Parathyroid adenoma (tissue), 2 donors: ENCODE measurements around the gene ARMC2.
A peak's percentile ranks its signal among the peaks of the same experiment; 100 is the strongest.

ENCODE experiments used
- H2AFZ ChIP-seq: fragments of 300-600 bp; sonication (generic); one replicate; pipeline ENCODE4 v1.7.0; 2017; ENCODE audit warnings: antibody characterized with exemption, mild to moderate bottlenecking
- H3K27ac ChIP-seq: fragments of 300-600 bp; sonication (generic); one replicate; pipeline ENCODE4 v1.7.0; 2017
- H3K27me3 ChIP-seq: fragments of 300-600 bp; sonication (generic); one replicate; pipeline ENCODE4 v1.7.0; 2017; ENCODE audit warnings: low read length; ENCODE audit not compliant: control insufficient read depth, insufficient read depth
- H3K36me3 ChIP-seq: fragments of 300-600 bp; sonication (generic); one replicate; pipeline ENCODE4 v1.7.0; 2017; ENCODE audit warnings: low read length; ENCODE audit not compliant: control insufficient read depth, insufficient read depth
- H3K4me1 ChIP-seq: fragments of 300-600 bp; sonication (generic); one replicate; pipeline ENCODE4 v1.7.0; 2017; ENCODE audit warnings: control low read depth
- H3K4me2 ChIP-seq: fragments of 300-600 bp; sonication (generic); one replicate; pipeline ENCODE4 v1.7.0; 2017; ENCODE audit warnings: low read length
- H3K4me3 ChIP-seq: fragments of 300-600 bp; sonication (generic); one replicate; pipeline ENCODE4 v1.7.0; 2017; ENCODE audit warnings: low read depth, low read length
- H3K79me2 ChIP-seq: fragments of 300-600 bp; sonication (generic); one replicate; pipeline ENCODE4 v1.7.0; 2017; ENCODE audit warnings: control low read depth
- H3K9ac ChIP-seq: fragments of 300-600 bp; sonication (generic); one replicate; pipeline ENCODE4 v1.7.0; 2017; ENCODE audit warnings: mild to moderate bottlenecking
- H3K9me3 ChIP-seq: fragments of 300-600 bp; sonication (generic); one replicate; pipeline ENCODE4 v1.7.0; 2017; ENCODE audit warnings: low read length; ENCODE audit not compliant: control insufficient read depth
- CTCF ChIP-seq: fragments of 300-600 bp; sonication (generic); IDR thresholded peaks from one replicate; pipeline ENCODE4 v1.7.0; 2017; ENCODE audit warnings: antibody characterized with exemption, mild to moderate bottlenecking
- donor health status: primary hyperparathyroidism.

ARMC2 gene

DNA sequence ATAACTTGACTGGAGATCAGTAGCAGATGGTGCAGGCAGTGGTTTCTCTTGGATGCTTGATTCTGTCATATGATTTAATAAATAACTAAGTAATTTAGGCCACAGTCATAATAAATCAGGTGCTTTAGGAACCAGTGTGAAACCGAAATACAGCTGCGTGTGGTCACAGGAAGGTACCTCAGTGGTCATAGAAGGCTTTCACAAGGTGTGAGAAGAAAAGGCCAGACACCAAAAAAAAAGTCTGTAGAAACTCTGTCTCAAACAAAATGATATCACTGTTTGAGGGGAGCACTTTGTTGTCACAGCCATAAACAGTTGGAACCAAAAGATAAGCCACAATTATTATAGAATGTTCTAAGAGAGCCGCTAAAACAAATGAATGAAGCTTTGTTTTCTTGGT lies 56.5 kb downstream of the ARMC2 start:
- H3K27ac ChIP-seq: no peak overlapping the region
- H3K9me3 ChIP-seq: no peaks in the 10 kb centered on the region
- no peaks in the 10 kb centered on the region for H3K36me3 ChIP-seq
- no peaks in the 10 kb centered on the region for H3K4me1 ChIP-seq
- no peak overlapping the region for H3K9ac ChIP-seq
- H3K79me2 ChIP-seq: no peaks in the 10 kb centered on the region
- no peak overlapping the region for H2AFZ ChIP-seq
- H3K4me3 ChIP-seq: no peak overlapping the region
- H3K27me3 ChIP-seq: no peaks in the 10 kb centered on the region
- TF ChIP-seq CTCF: no peak
- no peak overlapping the region for H3K4me2 ChIP-seq

- no peaks in the 10 kb centered on the region for H3K9me3 ChIP-seq
- peaks cover 3% of the 10 kb centered on the region for H3K4me1 ChIP-seq
- no peaks in the 10 kb centered on the region for H3K36me3 ChIP-seq
- H3K27me3 ChIP-seq: no peaks in the 10 kb centered on the region
- no peak overlapping the region for H3K9ac ChIP-seq
- peak; percentile 46 for TF ChIP-seq CTCF
- H3K79me2 ChIP-seq: no peaks in the 10 kb centered on the region
- H3K27ac ChIP-seq: no peak overlapping the region
- no peak overlapping the region for H3K4me2 ChIP-seq
- no peak overlapping the region for H3K4me3 ChIP-seq
- H2AFZ ChIP-seq: no peak overlapping the region
Observed at GRCh38 chr6:108914235-108915022, 66.2 kb downstream of the ARMC2 start.

DNA sequence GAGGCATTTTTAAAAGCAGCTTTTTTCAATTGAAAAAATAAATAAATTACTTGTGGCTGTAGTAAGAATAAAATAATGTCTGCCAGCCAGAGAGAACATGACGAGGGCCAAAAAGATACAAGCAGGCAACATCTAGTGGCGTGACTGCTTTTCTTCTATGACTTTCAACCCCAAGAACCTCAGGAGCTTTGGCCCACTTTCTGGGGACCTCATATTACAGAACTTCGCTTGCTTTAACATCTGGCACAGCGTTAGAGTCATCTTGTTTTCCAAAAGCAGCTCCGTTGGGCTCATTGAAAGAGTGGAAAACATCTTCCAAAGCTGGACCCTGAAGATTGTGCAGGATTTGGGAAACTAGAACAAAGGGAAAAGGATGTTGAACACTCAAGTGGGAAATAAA lies 67.0 kb downstream of the ARMC2 start:
- Histone ChIP-seq H3K27me3 (no peaks in the 10 kb centered on the region), H3K27ac (no peak overlapping the region), H2AFZ (no peak overlapping the region), H3K4me3 (no peak overlapping the region), H3K9me3 (no peaks in the 10 kb centered on the region), H3K4me1 (peaks cover 3% of the 10 kb centered on the region), H3K9ac (no peak overlapping the region), H3K79me2 (no peaks in the 10 kb centered on the region), H3K4me2 (no peak overlapping the region), H3K36me3 (no peaks in the 10 kb centered on the region)
- TF ChIP-seq CTCF: no peak

- H3K27me3 ChIP-seq: no peaks in the 10 kb centered on the region
- no peak overlapping the region for H2AFZ ChIP-seq
- no peak overlapping the region for H3K4me2 ChIP-seq
- no peaks in the 10 kb centered on the region for H3K9me3 ChIP-seq
- H3K9ac ChIP-seq: no peak overlapping the region
- H3K27ac ChIP-seq: no peak overlapping the region
- TF ChIP-seq CTCF: no peak
- H3K36me3 ChIP-seq: no peaks in the 10 kb centered on the region
- H3K4me3 ChIP-seq: no peak overlapping the region
- H3K4me1 ChIP-seq: peaks cover 3% of the 10 kb centered on the region
- H3K79me2 ChIP-seq: no peaks in the 10 kb centered on the region
Observed at GRCh38 chr6:108916026-108916686, 67.9 kb downstream of the ARMC2 start.

GRCh38 chr6:108920751-108921150 lies 72.5 kb downstream of the ARMC2 start:
- no peak for TF ChIP-seq CTCF
- H3K4me1 ChIP-seq: no peaks in the 10 kb centered on the region
- no peaks in the 10 kb centered on the region for H3K36me3 ChIP-seq
- no peaks in the 10 kb centered on the region for H3K9me3 ChIP-seq
- H3K4me2 ChIP-seq: no peak overlapping the region
- no peak overlapping the region for H2AFZ ChIP-seq
- no peak overlapping the region for H3K4me3 ChIP-seq
- no peak overlapping the region for H3K27ac ChIP-seq
- no peaks in the 10 kb centered on the region for H3K27me3 ChIP-seq
- no peaks in the 10 kb centered on the region for H3K79me2 ChIP-seq
- no peak overlapping the region for H3K9ac ChIP-seq
